Gastroesophageal sphincter (tissue), 4 donors: Measurements from ENCODE around the gene SYNPO. TPM values are rescaled to one million over a fixed set of nuclear protein-coding genes. Genes with fewer than 3 reads are reported as not detected.

Experiments used
- ATAC-seq: fragments of 150-250 bp; one replicate; pipeline ENCODE4 v1.9.1; 2016; ENCODE audit warnings: mild to moderate bottlenecking, moderate library complexity
- H3K27ac ChIP-seq, 4 donors: fragments of 200-600 bp; sonication (generic) in 3 of 4; 1 replicate in 3 of 4; 2 replicates in 1 of 4; pipeline ENCODE4 v1.5.1; 2016 to 2019
- H3K27me3 ChIP-seq: fragments of 200-600 bp; sonication (generic); one replicate; pipeline ENCODE4 v1.5.1; 2019
- H3K36me3 ChIP-seq, 2 donors: fragments of 200-600 bp; sonication (generic); one replicate each; pipeline ENCODE4 v1.5.1; 2019; ENCODE audit warnings: control low read depth in 1 of 2
- H3K4me1 ChIP-seq, 3 donors: fragments of 200-600 bp; sonication (generic); 1 replicate in 2 of 3; 2 replicates in 1 of 3; pipeline ENCODE4 v1.5.1; 2016 to 2019; ENCODE audit warnings: control low read depth in 2 of 3
- H3K4me3 ChIP-seq, 2 donors: fragments of 200-600 bp; sonication (generic); one replicate each; pipeline ENCODE4 v1.5.1; 2019; ENCODE audit warnings: mild to moderate bottlenecking in 1 of 2, moderate library complexity in 1 of 2
- H3K9me3 ChIP-seq, 3 donors: fragments of 200-600 bp; sonication (generic); one replicate each; pipeline ENCODE4 v1.5.1; 2017 to 2019; ENCODE audit warnings: control low read depth in 2 of 3
- CTCF ChIP-seq, 4 experiments: fragments of 200-600 bp in 2 of 4; fragments of 450-650 bp in 2 of 4; sonication (generic) in 1 of 4; IDR thresholded peaks; one replicate each; pipeline ENCODE4 v1.5.1; 2017 to 2019; ENCODE audit warnings: antibody characterized with exemption in 4 of 4, mild to moderate bottlenecking in 2 of 4, moderate library complexity in 2 of 4
- EP300 ChIP-seq: sonication (generic); formaldehyde crosslinking; IDR thresholded peaks from one replicate; pipeline ENCODE4 v1.6.1; 2017; ENCODE audit warnings: antibody characterized with exemption, mild to moderate bottlenecking
- POLR2A ChIP-seq, 2 donors: fragments of 450-650 bp; IDR thresholded peaks; one replicate each; pipeline ENCODE4 v1.6.1; 2017; ENCODE audit warnings: antibody characterized with exemption in 2 of 2, mild to moderate bottlenecking in 2 of 2, moderate library complexity in 1 of 2
- POLR2AphosphoS5 ChIP-seq: sonication (generic); formaldehyde crosslinking; IDR thresholded peaks from one replicate; pipeline ENCODE4 v1.6.1; 2017; ENCODE audit warnings: antibody characterized with exemption
- WGBS, 2 donors: methylation state at CpG; one replicate each; pipeline ENCODE4 v1.1.5; 2018; ENCODE audit warnings: low coverage in 1 of 2; 5-methylcytosine and 5-hydroxymethylcytosine counted together
- total RNA-seq, 4 donors: library from RNA; depleted of rRNA; stranded (reverse); fragments of >200 nt; gene quantifications; one replicate each; pipeline ENCODE4 v1.1.0, GENCODE V29; 2016

SYNPO gene
- total RNA-seq, 4 donors from 2014 or later, result 31.6 to 50.5 (median 37.4) TPM

GRCh38 chr5:150626853-150627276 lies 13.6 kb upstream of the SYNPO start:
- peak; percentile 42 for ATAC-seq
- H3K4me3 ChIP-seq, result peak overlapping the region in 1 of 2 donors; percentile 90
- peak overlapping the region; percentile 64 to 93 (median 85) for H3K27ac ChIP-seq
- no peaks in the 10 kb centered on the region for H3K9me3 ChIP-seq
- peaks cover 0 to 4% of the 10 kb centered on the region in 2 donors for H3K36me3 ChIP-seq
- no CpG with 5 or more reads among the region's 5 CpGs for WGBS, 2 donors
- H3K27me3 ChIP-seq, result no peaks in the 10 kb centered on the region
- H3K4me1 ChIP-seq, result peaks cover 0 to 85% (median 43%) of the 10 kb centered on the region in 3 donors
- TF ChIP-seq POLR2AphosphoS5 (peak; percentile 28), EP300 (no peak), POLR2A (IDR thresholded peaks at IDR 0.05) (no peak)

GRCh38 chr5:150627731-150628545 lies 12.5 kb upstream of the SYNPO start:
- no peak for ATAC-seq
- peaks cover 0 to 95% (median 43%) of the 10 kb centered on the region in 3 donors for H3K4me1 ChIP-seq
- H3K27ac ChIP-seq, result peak overlapping the region in 3 of 4 donors; percentile 80 to 93 (median 90)
- no peak for TF ChIP-seq POLR2AphosphoS5
- TF ChIP-seq CTCF (IDR thresholded peaks at IDR 0.05), result no peak
- TF ChIP-seq EP300, result no peak
- TF ChIP-seq POLR2A (IDR thresholded peaks at IDR 0.05), result no peak
- H3K27me3 ChIP-seq, result no peaks in the 10 kb centered on the region
- H3K9me3 ChIP-seq, result no peaks in the 10 kb centered on the region
- peaks cover 0 to 6% of the 10 kb centered on the region in 2 donors for H3K36me3 ChIP-seq
- 33 to 60% methylated on average over 1 to 2 of the region's 5 CpGs for whole genome bisulfite sequencing, 2 donors
- no peak overlapping the region for H3K4me3 ChIP-seq

GRCh38 chr5:150628936-150629485 lies 11.4 kb upstream of the SYNPO start:
- Histone ChIP-seq H3K4me1 (peaks cover 0 to 89% (median 40%) of the 10 kb centered on the region in 3 donors), H3K36me3 (peaks cover 0 to 6% of the 10 kb centered on the region in 2 donors), H3K27me3 (no peaks in the 10 kb centered on the region), H3K9me3 (no peaks in the 10 kb centered on the region), H3K27ac (peak overlapping the region in 3 of 4 donors; percentile 80 to 93 (median 90)), H3K4me3 (no peak overlapping the region)
- TF ChIP-seq POLR2A (IDR thresholded peaks at IDR 0.05) (no peak), POLR2AphosphoS5 (no peak), EP300 (no peak), CTCF (IDR thresholded peaks at IDR 0.05) (no peak)
- ATAC-seq, result no peak
- 93 to 100% methylated on average over 1 to 6 of the region's 12 CpGs for WGBS, 2 donors

GRCh38 chr5:150630016-150630415 lies 10.4 kb upstream of the SYNPO start:
- 80% methylated on average over 1 of the region's 6 CpGs; no CpG with 5 or more reads in 1 of the 2 donors for WGBS, 2 donors
- peaks cover 0 to 7% of the 10 kb centered on the region in 2 donors for H3K36me3 ChIP-seq
- no peak overlapping the region for H3K4me3 ChIP-seq
- peak overlapping the region in 3 of 4 donors; percentile 45 to 93 (median 90) for H3K27ac ChIP-seq
- H3K9me3 ChIP-seq, result no peaks in the 10 kb centered on the region
- H3K27me3 ChIP-seq, result no peaks in the 10 kb centered on the region
- TF ChIP-seq POLR2A (IDR thresholded peaks at IDR 0.05) (no peak), EP300 (no peak), POLR2AphosphoS5 (no peak), CTCF (IDR thresholded peaks at IDR 0.05) (no peak)
- H3K4me1 ChIP-seq, result peaks cover 0 to 83% (median 36%) of the 10 kb centered on the region in 3 donors
- no peak for ATAC-seq

- WGBS, 2 donors, result 50 to 97% methylated on average over 5 of the region's 9 CpGs
- ATAC-seq, result no peak
- Histone ChIP-seq H3K9me3 (no peaks in the 10 kb centered on the region), H3K4me3 (no peak overlapping the region), H3K4me1 (peaks cover 0 to 83% (median 32%) of the 10 kb centered on the region in 3 donors), H3K27ac (peak overlapping the region in 3 of 4 donors; percentile 51 to 93 (median 90)), H3K27me3 (no peaks in the 10 kb centered on the region), H3K36me3 (peaks cover 0 to 9% of the 10 kb centered on the region in 2 donors)
- TF ChIP-seq CTCF (IDR thresholded peaks at IDR 0.05) (no peak), POLR2AphosphoS5 (no peak), POLR2A (IDR thresholded peaks at IDR 0.05) (no peak), EP300 (no peak)
Observed at GRCh38 chr5:150630461-150631325, 9.8 kb upstream of the SYNPO start.
